CD4-positive, alpha-beta T cell (primary cell): ENCODE results near the gene RIT2. TPM values are rescaled to one million over a fixed set of nuclear protein-coding genes. Genes with fewer than 3 reads are reported as not detected.

Source experiments
- ATAC-seq: fragments of 200-7000 bp; cut with Tn5 transposase; one replicate; pipeline ENCODE4 v1.10.0; 2022; ENCODE audit warnings: mild to moderate bottlenecking; ENCODE audit not compliant: poor library complexity
- CTCF ChIA-PET: fragments of 350-600 bp; sonication (Branson Sonifier 250); formaldehyde crosslinking; loops from one replicate; lab custom pipeline; 2021; ENCODE audit warnings: antibody characterized with exemption, inconsistent platforms; lab: Charles Lee
- POLR2A ChIA-PET: fragments of 350-600 bp; sonication (Branson Sonifier 250); formaldehyde crosslinking; loops from one replicate; lab custom pipeline; 2021; ENCODE audit warnings: antibody characterized with exemption, inconsistent platforms; lab: Charles Lee
- DNase-seq, 14 experiments: peaks; one replicate each; pipeline ENCODE4 v3.0.0-alpha.2; 2013 to 2020; ENCODE audit warnings: mixed read lengths in 2 of 14
- H3K27ac ChIP-seq, 2 donors: one replicate each; pipeline versions ENCODE4 v1.5.1 to v1.7.0; 2013; ENCODE audit warnings: low read length in 2 of 2, low read depth in 1 of 2, mild to moderate bottlenecking in 1 of 2
- H3K27me3 ChIP-seq, 2 experiments: 1 replicate in 1 of 2; 2 replicates in 1 of 2; pipeline versions ENCODE4 v1.6.1 to v1.7.0; 2013; ENCODE audit warnings: low read length in 2 of 2, control low read depth in 1 of 2, mild to moderate bottlenecking in 1 of 2, moderate library complexity in 1 of 2; ENCODE audit not compliant: insufficient read depth in 2 of 2, control insufficient read depth in 1 of 2
- H3K36me3 ChIP-seq: one replicate; pipeline ENCODE4 v1.6.1; 2013; ENCODE audit warnings: low read length, control low read depth; ENCODE audit not compliant: insufficient read depth
- H3K4me1 ChIP-seq: one replicate; pipeline ENCODE4 v1.6.1; 2013; ENCODE audit warnings: low read length, control low read depth; ENCODE audit not compliant: insufficient read depth
- H3K4me3 ChIP-seq: one replicate; pipeline ENCODE4 v1.5.1; 2013; ENCODE audit warnings: mild to moderate bottlenecking, low read length, moderate library complexity
- H3K9me3 ChIP-seq, 2 experiments: 1 replicate in 1 of 2; 2 replicates in 1 of 2; pipeline versions ENCODE4 v1.6.1 to v1.7.0; 2013; ENCODE audit warnings: low read length in 2 of 2, mild to moderate bottlenecking in 2 of 2, control low read depth in 1 of 2, moderate library complexity in 1 of 2; ENCODE audit not compliant: control insufficient read depth in 1 of 2, insufficient read depth in 1 of 2
- H3K27ac Mint-ChIP-seq: one replicate; pipeline ENCODE4 v1.8.0; 2020; ENCODE audit warnings: mixed read lengths
- H3K27me3 Mint-ChIP-seq: one replicate; pipeline ENCODE4 v1.8.0; 2021; ENCODE audit warnings: mixed read lengths
- H3K36me3 Mint-ChIP-seq: one replicate; pipeline ENCODE4 v1.8.0; 2021; ENCODE audit warnings: low read depth, mixed read lengths
- H3K4me1 Mint-ChIP-seq: one replicate; pipeline ENCODE4 v1.8.0; 2021; ENCODE audit warnings: low read depth, mixed read lengths
- H3K4me3 Mint-ChIP-seq: one replicate; pipeline ENCODE4 v1.8.0; 2020; ENCODE audit warnings: mild to moderate bottlenecking, mixed read lengths
- H3K9me3 Mint-ChIP-seq: one replicate; pipeline ENCODE4 v1.8.0; 2020; ENCODE audit warnings: mixed read lengths
- intact Hi-C, 2 experiments: fragments of 100-400 bp; cut with DNase I in 1 of 2; cut with micrococcal nuclease in 1 of 2; formaldehyde crosslinking; loops; one replicate each; pipeline versions ENCODE4 v1.15.1 to v1.9.0; 2023 to 2025; cut with DNase I, micrococcal nuclease
- total RNA-seq, 174 experiments: library from RNA in 2 of 174; stranded (reverse) in 2 of 174; gene quantifications; one replicate each; pipeline ENCODE4 v1.2.3 and lab custom pipeline; 2021 to 2026
- TF ChIP-seq, protein P1 (sequence below): fragments of 200-600 bp; IDR thresholded peaks from one replicate; pipeline ENCODE4 v1.8.0; 2022; ENCODE audit warnings: antibody characterized with exemption, mild to moderate bottlenecking

RIT2 gene
- total RNA-seq, 2 experiments from 2014 or later, result not detected

GRCh38 chr18:42950732-42951131 lies 164.8 kb downstream of the RIT2 start:
- no peaks in the 10 kb centered on the region for H3K9me3 ChIP-seq
- Mint-ChIP-seq H3K4me3 (no peak overlapping the region), H3K36me3 (no peaks in the 10 kb centered on the region), H3K27me3 (no peaks in the 10 kb centered on the region), H3K27ac (no peak overlapping the region), H3K9me3 (peaks cover 7% of the 10 kb centered on the region), H3K4me1 (no peaks in the 10 kb centered on the region)
- no peaks in the 10 kb centered on the region for H3K27me3 ChIP-seq
- ATAC-seq (no peak), DNase-seq (no peak)
- no peaks in the 10 kb centered on the region for H3K36me3 ChIP-seq
- CTCF ChIA-PET, result no interaction called here
- H3K4me1 ChIP-seq, result no peaks in the 10 kb centered on the region
- POLR2A ChIA-PET, result no interaction called here
- TF ChIP-seq, protein P1, sequence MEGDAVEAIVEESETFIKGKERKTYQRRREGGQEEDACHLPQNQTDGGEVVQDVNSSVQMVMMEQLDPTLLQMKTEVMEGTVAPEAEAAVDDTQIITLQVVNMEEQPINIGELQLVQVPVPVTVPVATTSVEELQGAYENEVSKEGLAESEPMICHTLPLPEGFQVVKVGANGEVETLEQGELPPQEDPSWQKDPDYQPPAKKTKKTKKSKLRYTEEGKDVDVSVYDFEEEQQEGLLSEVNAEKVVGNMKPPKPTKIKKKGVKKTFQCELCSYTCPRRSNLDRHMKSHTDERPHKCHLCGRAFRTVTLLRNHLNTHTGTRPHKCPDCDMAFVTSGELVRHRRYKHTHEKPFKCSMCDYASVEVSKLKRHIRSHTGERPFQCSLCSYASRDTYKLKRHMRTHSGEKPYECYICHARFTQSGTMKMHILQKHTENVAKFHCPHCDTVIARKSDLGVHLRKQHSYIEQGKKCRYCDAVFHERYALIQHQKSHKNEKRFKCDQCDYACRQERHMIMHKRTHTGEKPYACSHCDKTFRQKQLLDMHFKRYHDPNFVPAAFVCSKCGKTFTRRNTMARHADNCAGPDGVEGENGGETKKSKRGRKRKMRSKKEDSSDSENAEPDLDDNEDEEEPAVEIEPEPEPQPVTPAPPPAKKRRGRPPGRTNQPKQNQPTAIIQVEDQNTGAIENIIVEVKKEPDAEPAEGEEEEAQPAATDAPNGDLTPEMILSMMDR, result no peak
- H3K27ac ChIP-seq, result no peak overlapping the region
- H3K4me3 ChIP-seq, result no peak overlapping the region
- intact Hi-C loops, result no loop called here

GRCh38 chr18:42948831-42949230 lies 166.7 kb downstream of the RIT2 start:
- peaks cover 7% of the 10 kb centered on the region for H3K9me3 Mint-ChIP-seq
- Histone ChIP-seq H3K27ac (no peak overlapping the region), H3K36me3 (no peaks in the 10 kb centered on the region), H3K27me3 (no peaks in the 10 kb centered on the region), H3K4me1 (no peaks in the 10 kb centered on the region), H3K9me3 (no peaks in the 10 kb centered on the region), H3K4me3 (no peak overlapping the region)
- CTCF ChIA-PET, result no interaction called here
- no peaks in the 10 kb centered on the region for H3K36me3 Mint-ChIP-seq
- H3K4me3 Mint-ChIP-seq, result no peak overlapping the region
- intact Hi-C loops, result no loop called here
- TF ChIP-seq, protein P1, result no peak
- ATAC-seq, result no peak
- no peak for DNase-seq
- no peak overlapping the region for H3K27ac Mint-ChIP-seq
- no peaks in the 10 kb centered on the region for H3K4me1 Mint-ChIP-seq
- no peaks in the 10 kb centered on the region for H3K27me3 Mint-ChIP-seq
- POLR2A ChIA-PET, result no interaction called here

DNA sequence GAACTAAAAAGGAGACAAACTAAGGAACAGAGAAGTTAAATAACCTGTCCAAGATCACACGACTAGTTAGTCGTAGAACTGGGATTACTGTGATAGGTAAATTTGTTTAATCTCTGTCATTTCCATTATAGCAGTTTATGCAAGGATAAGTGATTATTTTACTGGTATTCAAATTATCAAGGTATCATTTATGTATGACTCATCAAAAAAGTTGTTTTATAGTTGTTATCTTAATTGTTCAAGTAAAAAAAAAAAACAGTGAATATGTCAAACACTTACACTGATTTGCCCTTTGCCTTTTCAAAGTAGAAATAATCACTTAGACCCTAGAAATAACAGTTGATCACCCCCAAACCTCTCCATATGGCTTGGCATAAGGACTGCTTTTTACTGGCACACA lies 173.6 kb downstream of the RIT2 start:
- Mint-ChIP-seq H3K36me3 (no peaks in the 10 kb centered on the region), H3K4me1 (no peaks in the 10 kb centered on the region), H3K27me3 (no peaks in the 10 kb centered on the region), H3K4me3 (no peak overlapping the region), H3K27ac (no peak overlapping the region), H3K9me3 (no peaks in the 10 kb centered on the region)
- ChIA-PET POLR2A (no interaction called here), CTCF (no interaction called here)
- Histone ChIP-seq H3K27me3 (no peaks in the 10 kb centered on the region), H3K36me3 (no peaks in the 10 kb centered on the region), H3K9me3 (no peaks in the 10 kb centered on the region), H3K4me1 (no peaks in the 10 kb centered on the region), H3K4me3 (no peak overlapping the region), H3K27ac (no peak overlapping the region)
- TF ChIP-seq, protein P1, result no peak
- ATAC-seq (no peak), DNase-seq (no peak)
- intact Hi-C loops, result no loop called here
